GM21423 (cell line): Measurements from ENCODE around the gene C16orf89.

ENCODE experiments used
- ATAC-seq: cut with Tn5 transposase; IDR thresholded peaks from one replicate; pipeline ENCODE4 v1.9.1; 2021; ENCODE audit warnings: mild to moderate bottlenecking, moderate library complexity; ENCODE audit not compliant: unreplicated experiment

The C16orf89 gene

DNA sequence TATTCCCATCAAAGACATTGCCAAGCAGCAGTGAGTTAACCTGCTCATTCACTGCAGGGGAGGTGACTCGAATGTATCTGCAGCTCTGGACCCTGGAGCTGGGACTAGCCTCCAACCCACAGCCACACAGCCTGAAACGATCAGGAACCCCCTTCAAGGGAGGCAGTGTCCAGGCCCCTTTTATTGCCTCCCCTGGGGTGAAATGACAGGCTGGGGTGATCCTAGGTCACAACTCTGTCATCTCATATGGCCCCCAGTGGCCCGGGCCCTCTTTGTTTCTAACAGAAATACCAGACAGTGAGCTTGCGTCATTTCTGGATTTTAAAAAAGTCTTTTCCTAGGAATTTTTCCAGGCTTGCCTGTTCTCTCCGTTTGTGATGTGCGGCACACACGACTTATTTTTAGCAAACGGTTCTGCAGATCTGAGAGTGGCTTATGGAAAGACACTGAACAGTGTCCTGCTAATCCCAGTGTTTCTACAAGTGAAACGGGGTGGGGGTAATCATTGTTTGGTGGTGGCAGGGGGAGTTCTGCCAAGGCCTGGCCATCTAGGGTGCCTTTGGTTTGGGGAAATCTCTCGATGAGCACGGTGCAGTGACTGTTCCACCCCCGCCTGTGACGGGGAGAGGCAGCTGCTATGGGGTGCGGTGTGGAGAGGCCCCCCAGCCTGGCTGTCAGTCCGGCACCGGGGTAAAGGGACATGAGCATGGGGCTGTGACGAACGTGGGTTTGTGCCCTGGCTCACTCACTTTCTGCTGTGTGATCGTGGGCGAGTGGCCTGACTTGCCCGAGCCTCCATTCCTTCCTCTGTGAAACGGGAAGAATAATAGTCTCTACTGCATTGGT, 59.2 kb downstream of the C16orf89 start:
- no peak for ATAC-seq

- ATAC-seq = no peak
Measured at GRCh38 chr16:5005916-5006315, 59.8 kb downstream of the C16orf89 start.

- ATAC-seq = no peak
Measured at GRCh38 chr16:5004311-5004710, 61.4 kb downstream of the C16orf89 start.

GRCh38 chr16:5003828-5004227, 61.9 kb downstream of the C16orf89 start:
- no peak for ATAC-seq

GRCh38 chr16:5003211-5003610, 62.5 kb downstream of the C16orf89 start:
- no peak for ATAC-seq

DNA sequence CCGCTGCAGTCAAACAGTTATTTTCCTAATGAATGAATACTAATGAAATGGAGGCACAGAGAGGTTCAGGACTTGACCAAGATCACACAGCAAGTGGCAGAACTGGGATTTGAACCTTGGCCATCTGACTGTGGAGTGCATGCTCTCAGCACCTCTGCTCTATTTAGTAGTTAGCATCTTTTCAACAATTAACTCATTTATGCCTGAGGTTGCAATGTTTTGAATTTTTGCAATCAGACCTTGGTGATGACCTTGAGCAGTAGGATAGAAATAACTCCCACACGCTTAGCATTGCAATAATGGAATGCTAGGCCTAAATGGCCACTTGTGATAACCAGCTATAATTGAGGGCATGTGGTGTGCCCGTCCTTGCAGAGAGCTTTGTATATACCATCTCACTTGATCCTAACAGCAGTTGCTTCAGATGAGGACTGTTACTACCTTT, 63.0 kb downstream of the C16orf89 start:
- ATAC-seq = no peak

- no peak for ATAC-seq
Measured at GRCh38 chr16:5001986-5002385, 63.8 kb downstream of the C16orf89 start.

DNA sequence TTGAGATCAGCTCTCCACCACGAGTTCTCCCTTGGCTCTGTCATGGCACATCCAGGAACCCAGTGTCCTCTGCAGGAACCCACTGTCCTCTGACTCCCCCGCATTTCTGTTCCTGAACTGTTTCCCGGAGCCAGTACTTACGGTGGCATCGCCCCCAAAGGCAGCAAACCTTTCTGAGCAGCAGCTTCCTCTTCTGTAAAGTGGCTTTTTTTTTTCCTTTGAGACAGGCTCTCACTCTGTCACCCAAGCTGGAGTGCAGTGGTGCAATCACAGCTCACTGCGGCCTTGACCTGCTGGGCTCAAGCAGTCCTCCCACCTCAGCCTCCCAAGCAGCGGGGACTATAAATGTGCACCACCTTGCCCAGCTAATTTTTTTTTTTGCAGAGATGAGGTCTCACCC, 64.2 kb downstream of the C16orf89 start:
- ATAC-seq = no peak

- no peak for ATAC-seq
Measured at GRCh38 chr16:5000573-5001001, 65.2 kb downstream of the C16orf89 start.

GRCh38 chr16:4994719-4995434, 70.9 kb downstream of the C16orf89 start:
- ATAC-seq = no peak
